AG10803 (cell line): ENCODE results near the gene HTT.

Experiments used
- DNase-seq: peaks from one replicate; pipeline ENCODE4 v3.0.0; 2010; ENCODE audit warnings: low read depth
- H3K4me3 ChIP-seq: 2 replicates; pipeline ENCODE4 v1.5.1; 2011; ENCODE audit warnings: mild to moderate bottlenecking, low read length, control low read depth
- CTCF ChIP-seq: conservative IDR thresholded peaks from 2 replicates; pipeline ENCODE4 v1.5.1; 2011; ENCODE audit warnings: mild to moderate bottlenecking, low read length, control low read depth, inconsistent platforms

HTT gene

GRCh38 chr4:3200423-3201090 lies 126.1 kb downstream of the HTT start:
- no peak for DNase-seq
- no peak overlapping the region for H3K4me3 ChIP-seq
- TF ChIP-seq CTCF, result no peak

DNA sequence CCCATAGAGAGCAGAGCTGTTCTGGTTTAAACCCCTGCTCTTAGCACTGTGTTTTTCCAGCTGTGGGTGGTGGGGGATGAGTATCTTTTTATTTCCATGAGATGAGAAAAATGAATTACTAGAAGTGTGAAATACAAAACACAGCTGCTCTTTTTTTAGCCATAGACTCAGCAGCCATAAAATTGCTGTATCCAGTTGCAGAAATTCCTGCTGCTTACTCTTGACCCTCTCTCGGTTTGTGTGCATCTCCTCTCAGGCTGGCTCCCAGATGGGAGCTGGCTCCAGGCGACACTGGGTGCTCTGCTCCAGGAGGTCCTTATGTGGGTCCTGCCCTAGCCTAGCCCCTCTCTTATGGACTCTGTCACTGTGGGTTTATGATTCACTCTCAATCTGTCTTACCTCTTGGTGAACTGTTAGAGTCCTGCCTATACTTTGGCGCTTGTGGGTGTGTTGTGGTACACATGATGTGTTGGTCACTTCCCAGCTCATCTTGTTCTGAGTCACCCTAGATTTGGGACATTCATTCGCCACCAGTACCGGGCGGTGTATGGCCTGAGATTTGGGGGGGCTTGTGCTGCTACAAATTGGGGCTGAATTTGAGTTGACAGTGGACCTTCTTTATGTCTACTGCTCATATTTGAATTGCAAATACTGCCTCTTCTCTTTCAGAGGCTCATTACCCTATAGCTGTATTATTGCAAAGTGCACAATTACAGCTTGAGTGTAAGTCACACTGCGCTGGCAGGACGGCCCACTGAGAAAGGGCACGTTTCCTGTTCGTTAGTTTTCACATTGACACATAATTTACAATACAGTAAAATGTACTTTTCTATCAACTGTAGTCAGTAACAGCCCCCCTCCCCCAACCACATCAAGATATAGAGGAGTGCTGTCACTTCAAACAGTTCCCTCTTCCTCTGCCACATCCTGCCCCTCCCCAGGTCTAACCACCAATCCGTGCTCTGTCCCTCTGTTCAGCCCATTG lies 127.5 kb downstream of the HTT start:
- DNase-seq, result peak; percentile 25
- no peak overlapping the region for H3K4me3 ChIP-seq
- TF ChIP-seq CTCF, result no peak

DNA sequence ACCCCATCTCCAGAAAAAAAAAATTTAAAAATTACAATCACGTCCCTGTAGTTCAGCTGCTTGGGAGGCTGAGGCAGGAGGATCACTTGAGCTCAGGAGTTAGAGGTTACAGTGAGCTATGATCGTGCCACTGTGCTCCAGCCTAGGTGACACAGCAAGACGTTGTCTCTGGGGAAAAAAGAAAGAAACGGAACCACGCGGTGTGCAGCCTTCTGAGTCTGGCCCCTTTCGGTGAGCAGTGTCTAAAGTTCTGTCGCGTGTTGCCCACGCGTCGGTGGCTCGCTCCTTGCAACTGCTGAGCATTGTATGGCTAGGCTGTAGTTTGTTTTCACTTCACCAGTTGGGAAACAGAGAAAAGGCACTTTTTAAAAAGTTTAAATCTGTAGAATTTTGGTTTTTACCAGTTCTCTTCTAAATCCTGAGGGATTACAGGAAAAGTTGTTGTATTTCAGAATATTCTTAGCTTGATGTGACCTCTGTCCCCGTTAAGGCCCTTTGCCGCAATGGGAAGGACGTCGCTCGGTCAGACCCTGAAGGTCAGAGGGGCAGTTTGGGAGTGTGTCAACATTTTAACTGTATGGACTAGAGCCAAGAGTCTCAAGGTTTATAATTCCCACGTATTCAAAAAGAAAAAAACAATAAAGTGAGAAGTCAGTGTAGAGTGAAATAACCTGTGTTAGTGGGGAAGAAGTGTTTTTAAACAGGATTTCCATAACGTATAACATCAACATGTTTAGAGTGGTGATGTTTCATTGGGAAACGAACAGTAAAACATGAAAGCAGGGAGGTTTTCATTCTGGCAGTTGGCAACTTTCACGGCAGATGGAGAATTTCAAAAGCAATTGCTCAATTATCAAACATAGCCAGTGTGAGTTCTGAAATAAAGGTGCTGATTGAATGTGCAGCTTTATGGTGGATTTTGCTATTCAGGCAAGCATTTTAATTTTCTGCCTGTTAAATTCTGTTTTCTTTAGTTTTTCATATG lies 128.6 kb downstream of the HTT start:
- no peak overlapping the region for H3K4me3 ChIP-seq
- no peak for TF ChIP-seq CTCF
- DNase-seq, result peak; percentile 52

GRCh38 chr4:3203971-3204431 lies 129.5 kb downstream of the HTT start:
- H3K4me3 ChIP-seq, result no peak overlapping the region
- DNase-seq, result peak; percentile 68
- no peak for TF ChIP-seq CTCF

- TF ChIP-seq CTCF, result no peak
- H3K4me3 ChIP-seq, result no peak overlapping the region
- DNase-seq, result no peak
Measured at GRCh38 chr4:3205995-3206394, 131.5 kb downstream of the HTT start.

- no peak for TF ChIP-seq CTCF
Measured at GRCh38 chr4:3206439-3207100, 132.1 kb downstream of the HTT start.

More at GRCh38 chr4:3206439-3207100, 132.1 kb downstream of the HTT start:
- no peak for DNase-seq
- H3K4me3 ChIP-seq, result no peak overlapping the region
